ENCODE data around the gene SAFB2. TPM values are rescaled to one million over a fixed set of nuclear protein-coding genes. Genes with fewer than 3 reads are reported as not detected.

The SAFB2 gene
- total RNA-seq, 4 donors from 2014 or later: 64.0 to 283 (median 124) TPM

DNA sequence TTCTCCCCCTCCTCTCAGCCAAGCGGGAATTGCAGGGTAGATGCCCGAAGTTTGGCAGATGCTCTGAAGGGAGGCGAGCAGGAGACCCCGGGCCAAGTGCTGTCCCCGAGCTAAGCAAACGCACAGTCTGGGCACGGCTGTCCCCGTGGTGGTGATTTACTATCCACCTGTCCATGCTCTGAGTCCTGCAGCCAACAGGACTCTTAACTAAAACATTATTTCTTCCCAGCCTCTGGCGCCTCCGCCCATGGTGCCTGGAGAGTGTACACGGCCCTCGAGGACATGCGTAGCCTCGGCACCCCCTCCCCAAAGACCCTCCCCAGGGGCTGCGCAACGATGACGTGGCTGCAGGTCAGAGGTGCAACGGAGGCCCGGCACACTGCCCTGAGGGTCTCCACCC lies 62.4 kb downstream of the SAFB2 start:
- Histone ChIP-seq H3K36me3 (no peaks in the 10 kb centered on the region), H3K4me3 (no peak overlapping the region), H3K27ac (no peak overlapping the region), H3K4me1 (no peaks in the 10 kb centered on the region), H3K9me3 (peaks cover 4 to 7% of the 10 kb centered on the region in 2 donors), H3K27me3 (peaks cover 64% of the 10 kb centered on the region)
- TF ChIP-seq, protein P1, sequence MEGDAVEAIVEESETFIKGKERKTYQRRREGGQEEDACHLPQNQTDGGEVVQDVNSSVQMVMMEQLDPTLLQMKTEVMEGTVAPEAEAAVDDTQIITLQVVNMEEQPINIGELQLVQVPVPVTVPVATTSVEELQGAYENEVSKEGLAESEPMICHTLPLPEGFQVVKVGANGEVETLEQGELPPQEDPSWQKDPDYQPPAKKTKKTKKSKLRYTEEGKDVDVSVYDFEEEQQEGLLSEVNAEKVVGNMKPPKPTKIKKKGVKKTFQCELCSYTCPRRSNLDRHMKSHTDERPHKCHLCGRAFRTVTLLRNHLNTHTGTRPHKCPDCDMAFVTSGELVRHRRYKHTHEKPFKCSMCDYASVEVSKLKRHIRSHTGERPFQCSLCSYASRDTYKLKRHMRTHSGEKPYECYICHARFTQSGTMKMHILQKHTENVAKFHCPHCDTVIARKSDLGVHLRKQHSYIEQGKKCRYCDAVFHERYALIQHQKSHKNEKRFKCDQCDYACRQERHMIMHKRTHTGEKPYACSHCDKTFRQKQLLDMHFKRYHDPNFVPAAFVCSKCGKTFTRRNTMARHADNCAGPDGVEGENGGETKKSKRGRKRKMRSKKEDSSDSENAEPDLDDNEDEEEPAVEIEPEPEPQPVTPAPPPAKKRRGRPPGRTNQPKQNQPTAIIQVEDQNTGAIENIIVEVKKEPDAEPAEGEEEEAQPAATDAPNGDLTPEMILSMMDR (IDR thresholded peaks at IDR 0.05): no peak
- TF ChIP-seq EP300 (IDR thresholded peaks at IDR 0.05; ENCODE audit: low read depth) (no peak), POLR2A (IDR thresholded peaks at IDR 0.05) (no peak), POLR2AphosphoS5 (IDR thresholded peaks at IDR 0.05) (no peak)
- DNase-seq: no peak
- WGBS, 2 donors (ENCODE audit: low coverage in 1 of 2): 45% methylated on average over 17 of the region's 19 CpGs; no CpG with 5 or more reads in 1 of the 2 donors
- in situ Hi-C loops (cut with MboI; ENCODE audit: low pct_ligation_motif_present in 1 of 4, low pct_unique_long_range_greater_than_20kb in 1 of 4, low sequenced_read_pairs in 3 of 4): no loop called here
- intact Hi-C loops (cut with DNase I; ENCODE audit: low total_unique reads): no loop called here

DNA sequence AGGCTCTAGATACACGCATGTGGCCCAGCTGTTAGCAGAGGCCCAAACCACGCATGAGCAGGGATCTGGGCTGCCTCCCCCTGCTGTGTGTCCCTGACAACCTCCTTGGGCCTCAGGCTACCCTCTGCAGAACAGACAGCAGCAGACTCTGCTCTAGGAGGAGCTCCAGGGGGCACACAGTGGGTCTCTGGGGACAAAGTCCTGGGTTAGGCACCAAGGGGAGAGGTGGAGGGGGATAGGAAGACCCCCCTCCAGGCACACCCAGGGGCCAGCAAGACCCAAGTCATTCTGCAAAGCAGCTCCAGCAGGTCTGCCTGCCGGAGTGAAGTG lies 62.8 kb downstream of the SAFB2 start:
- no peak overlapping the region for H3K27ac ChIP-seq
- no peak overlapping the region for H3K4me3 ChIP-seq
- intact Hi-C loops (cut with DNase I; ENCODE audit: low total_unique reads): no loop called here
- no peaks in the 10 kb centered on the region for H3K36me3 ChIP-seq
- WGBS, 2 donors (ENCODE audit: low coverage in 1 of 2): 33% methylated on average over 3 of the region's 3 CpGs; no CpG with 5 or more reads in 1 of the 2 donors
- DNase-seq: no peak
- H3K9me3 ChIP-seq: peaks cover 4 to 7% of the 10 kb centered on the region in 2 donors
- TF ChIP-seq, protein P1 (IDR thresholded peaks at IDR 0.05): no peak
- TF ChIP-seq POLR2A (IDR thresholded peaks at IDR 0.05) (no peak), POLR2AphosphoS5 (IDR thresholded peaks at IDR 0.05) (no peak), EP300 (IDR thresholded peaks at IDR 0.05; ENCODE audit: low read depth) (no peak)
- in situ Hi-C loops (cut with MboI; ENCODE audit: low pct_ligation_motif_present in 1 of 4, low pct_unique_long_range_greater_than_20kb in 1 of 4, low sequenced_read_pairs in 3 of 4): no loop called here
- no peaks in the 10 kb centered on the region for H3K4me1 ChIP-seq
- H3K27me3 ChIP-seq: peaks cover 63% of the 10 kb centered on the region

DNA sequence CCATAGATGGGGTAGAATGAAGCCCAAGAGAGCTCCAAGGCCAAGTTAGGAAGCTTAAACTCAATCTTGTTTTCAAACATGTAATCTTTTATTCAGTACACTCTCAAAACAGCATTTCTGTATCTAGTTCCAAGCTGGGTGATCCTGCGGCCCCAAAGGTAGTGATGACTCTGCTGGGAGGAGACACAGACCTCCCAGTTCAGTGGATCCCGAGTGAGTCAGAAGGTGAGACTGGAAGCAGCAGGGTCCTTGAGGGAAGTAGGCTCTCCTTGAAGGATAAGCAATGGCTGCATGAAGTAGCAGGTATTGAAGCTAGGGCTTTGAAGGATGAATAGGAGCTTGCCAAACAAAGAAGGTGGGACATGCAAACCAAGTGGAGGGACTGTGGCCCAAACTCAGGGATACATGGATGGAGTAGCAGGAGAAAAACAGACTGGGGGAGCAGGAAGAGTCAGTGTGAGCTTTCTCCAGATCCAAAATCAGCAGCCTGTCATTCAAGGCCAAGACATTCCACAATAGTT lies 64.4 kb downstream of the SAFB2 start:
- Histone ChIP-seq H3K36me3 (no peaks in the 10 kb centered on the region), H3K27ac (no peak overlapping the region), H3K4me1 (no peaks in the 10 kb centered on the region), H3K4me3 (no peak overlapping the region), H3K9me3 (peaks cover 4 to 7% of the 10 kb centered on the region in 2 donors), H3K27me3 (peaks cover 53% of the 10 kb centered on the region)
- no peak for DNase-seq
- in situ Hi-C loops (cut with MboI; ENCODE audit: low pct_ligation_motif_present in 1 of 4, low pct_unique_long_range_greater_than_20kb in 1 of 4, low sequenced_read_pairs in 3 of 4) (no loop called here), intact Hi-C loops (cut with DNase I; ENCODE audit: low total_unique reads) (no loop called here)
- TF ChIP-seq POLR2AphosphoS5 (IDR thresholded peaks at IDR 0.05) (no peak), POLR2A (IDR thresholded peaks at IDR 0.05) (no peak), EP300 (IDR thresholded peaks at IDR 0.05; ENCODE audit: low read depth) (no peak)
- TF ChIP-seq, protein P1 (IDR thresholded peaks at IDR 0.05): no peak
- WGBS, 2 donors (ENCODE audit: low coverage in 1 of 2): 78 to 83% methylated on average over 2 of the region's 2 CpGs

DNA sequence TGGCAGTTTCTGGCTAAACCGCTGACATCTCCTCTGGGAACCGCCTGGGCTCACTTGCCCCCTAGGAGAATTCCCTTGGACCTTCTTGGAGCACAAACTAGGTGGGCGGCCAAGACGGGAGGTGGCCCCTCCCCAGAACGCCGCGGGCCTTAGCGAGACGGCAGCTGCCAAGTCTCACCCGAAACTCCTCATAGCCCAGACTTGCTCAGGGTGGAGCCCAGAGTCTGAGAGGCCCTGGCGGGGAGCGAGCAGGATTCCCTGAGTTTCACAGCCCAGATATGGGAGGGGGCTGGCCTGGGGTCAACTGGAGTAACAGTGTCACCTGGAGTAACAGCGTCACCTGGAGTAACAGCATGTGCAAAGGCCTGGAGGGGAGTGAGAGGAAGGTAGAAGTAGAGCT lies 64.9 kb downstream of the SAFB2 start:
- WGBS, 2 donors (ENCODE audit: low coverage in 1 of 2): 48% methylated on average over 9 of the region's 13 CpGs; no CpG with 5 or more reads in 1 of the 2 donors
- peaks cover 49% of the 10 kb centered on the region for H3K27me3 ChIP-seq
- H3K4me1 ChIP-seq: no peaks in the 10 kb centered on the region
- TF ChIP-seq, protein P1 (IDR thresholded peaks at IDR 0.05): no peak
- no peak for TF ChIP-seq POLR2AphosphoS5 (IDR thresholded peaks at IDR 0.05)
- TF ChIP-seq POLR2A (IDR thresholded peaks at IDR 0.05): no peak
- TF ChIP-seq EP300 (IDR thresholded peaks at IDR 0.05; ENCODE audit: low read depth): no peak
- H3K4me3 ChIP-seq: no peak overlapping the region
- peaks cover 4 to 7% of the 10 kb centered on the region in 2 donors for H3K9me3 ChIP-seq
- intact Hi-C loops (cut with DNase I; ENCODE audit: low total_unique reads): no loop called here
- DNase-seq: no peak
- H3K27ac ChIP-seq: no peak overlapping the region
- in situ Hi-C loops (cut with MboI; ENCODE audit: low pct_ligation_motif_present in 1 of 4, low pct_unique_long_range_greater_than_20kb in 1 of 4, low sequenced_read_pairs in 3 of 4): no loop called here
- H3K36me3 ChIP-seq: no peaks in the 10 kb centered on the region
